H1 (cell line): Measurements from ENCODE around the gene C10orf120. TPM values are rescaled to one million over a fixed set of nuclear protein-coding genes. Genes with fewer than 3 reads are reported as not detected.

ENCODE experiments used
- CTCF ChIA-PET: fragments of 300-600 bp; sonication (Branson Sonifier 250); formaldehyde crosslinking; loops from one replicate; lab custom pipeline; 2021; ENCODE audit not compliant: partially characterized antibody; lab: Charles Lee
- POLR2A ChIA-PET: fragments of 300-600 bp; sonication (Branson Sonifier 250); formaldehyde crosslinking; loops from one replicate; lab custom pipeline; 2021; ENCODE audit warnings: inconsistent platforms; ENCODE audit not compliant: partially characterized antibody; lab: Charles Lee
- DNase-seq, 2 experiments: peaks; one replicate each; pipeline versions ENCODE4 v3.0.0 to v3.0.0-alpha.2; 2010 to 2022; ENCODE audit warnings: low spot score in 2 of 2, low read depth in 1 of 2, mixed read lengths in 1 of 2
- FAIRE-seq: peaks from 2 replicates; lab custom pipeline; 2011; peaks lifted over from hg19 to GRCh38; lab: Jason Lieb, UNC
- H2AFZ ChIP-seq: 2 replicates; pipeline ENCODE4 v1.8.1; 2012; ENCODE audit warnings: low read length, inconsistent platforms
- H2AK5ac ChIP-seq: 2 replicates; pipeline ENCODE4 v1.6.1; 2013; ENCODE audit warnings: low read depth, low read length
- H2BK120ac ChIP-seq: replicated peaks from 2 replicates; pipeline ENCODE3; 2013; ENCODE audit warnings: low read depth, low read length, inconsistent platforms
- H2BK12ac ChIP-seq: 2 replicates; pipeline ENCODE4 v1.6.1; 2013; ENCODE audit warnings: low read depth, low read length
- H2BK15ac ChIP-seq: 2 replicates; pipeline ENCODE4 v1.6.1; 2013; ENCODE audit warnings: low read length
- H2BK20ac ChIP-seq: 2 replicates; pipeline ENCODE4 v1.6.1; 2013; ENCODE audit warnings: low read length
- H2BK5ac ChIP-seq: 2 replicates; pipeline ENCODE4 v1.6.1; 2013; ENCODE audit warnings: low read depth, low read length
- H3K14ac ChIP-seq: 2 replicates; pipeline ENCODE4 v1.6.1; 2013; ENCODE audit warnings: inconsistent platforms; ENCODE audit not compliant: insufficient read length
- H3K18ac ChIP-seq: 2 replicates; pipeline ENCODE4 v1.6.1; 2013; ENCODE audit warnings: low read length; ENCODE audit errors: extremely low read depth
- H3K23ac ChIP-seq: 2 replicates; pipeline ENCODE4 v1.6.1; 2013; ENCODE audit warnings: inconsistent platforms; ENCODE audit not compliant: insufficient read length
- H3K23me2 ChIP-seq: 2 replicates; pipeline ENCODE4 v1.6.1; 2013; ENCODE audit warnings: low read depth, low read length
- H3K27ac ChIP-seq: 2 replicates; pipeline ENCODE4 v1.6.1; 2011; ENCODE audit warnings: low read depth, low read length, inconsistent platforms
- H3K27me3 ChIP-seq, 4 experiments: replicated peaks in 1 of 4; 1 replicate in 1 of 4; 2 replicates in 3 of 4; pipeline versions ENCODE4 v1.6.1 to v1.8.1; 2011 to 2013; ENCODE audit warnings: low read length in 3 of 4, mild to moderate bottlenecking in 3 of 4, inconsistent platforms in 2 of 4, mixed read lengths in 2 of 4, moderate library complexity in 1 of 4; ENCODE audit not compliant: control insufficient read depth in 3 of 4, insufficient read depth in 3 of 4; ENCODE audit errors: extremely low read depth in 1 of 4
- H3K36me3 ChIP-seq, 4 experiments: 2 replicates each; pipeline versions ENCODE4 v1.6.1 to v1.8.1; 2011 to 2013; ENCODE audit warnings: mild to moderate bottlenecking in 4 of 4, low read length in 3 of 4, moderate library complexity in 2 of 4, control low read depth in 1 of 4, inconsistent platforms in 1 of 4; ENCODE audit not compliant: insufficient read depth in 4 of 4, control insufficient read depth in 2 of 4
- H3K4ac ChIP-seq: replicated peaks from 2 replicates; pipeline ENCODE3; 2013; ENCODE audit warnings: low read length, low read depth, mixed read lengths, inconsistent platforms; ENCODE audit not compliant: insufficient read length
- H3K4me1 ChIP-seq, 4 experiments: replicated peaks in 1 of 4; 1 replicate in 1 of 4; 2 replicates in 3 of 4; pipeline versions ENCODE4 v1.6.1 to v1.8.1; 2011 to 2013; ENCODE audit warnings: low read length in 3 of 4, inconsistent platforms in 2 of 4, mixed read lengths in 1 of 4; ENCODE audit not compliant: insufficient read depth in 4 of 4, control insufficient read depth in 3 of 4
- H3K4me2 ChIP-seq, 2 experiments: 2 replicates each; pipeline versions ENCODE4 v1.6.1 to v1.8.1; 2011 to 2013; ENCODE audit warnings: low read depth in 2 of 2, low read length in 2 of 2, control low read depth in 1 of 2, inconsistent platforms in 1 of 2, mild to moderate bottlenecking in 1 of 2; ENCODE audit not compliant: insufficient read depth in 1 of 2
- H3K4me3 ChIP-seq, 4 experiments: fragments of 200-600, 300-600 bp in 1 of 4; sonication (generic), shearing (Covaris generic), sonication (Bioruptor Twin) in 1 of 4; 2 replicates each; pipeline versions ENCODE4 v1.5.1 to v1.8.1; 2011 to 2016; ENCODE audit warnings: low read length in 4 of 4, low read depth in 3 of 4, control low read depth in 2 of 4, inconsistent platforms in 2 of 4, mild to moderate bottlenecking in 2 of 4, mixed read lengths in 1 of 4, moderate library complexity in 1 of 4; ENCODE audit not compliant: insufficient read depth in 2 of 4; ENCODE audit errors: extremely low read depth in 1 of 4
- H3K56ac ChIP-seq: replicated peaks from 2 replicates; pipeline ENCODE3; 2013; ENCODE audit warnings: low read depth, mild to moderate bottlenecking, mixed read lengths, low read length, inconsistent platforms; ENCODE audit not compliant: insufficient read length
- H3K79me1 ChIP-seq: 2 replicates; pipeline ENCODE4 v1.6.1; 2013; ENCODE audit warnings: low read depth, low read length, control low read depth
- H3K79me2 ChIP-seq, 2 experiments: 2 replicates each; pipeline versions ENCODE4 v1.6.1 to v1.8.1; 2012 to 2013; ENCODE audit warnings: low read length in 2 of 2, mild to moderate bottlenecking in 2 of 2, inconsistent platforms in 1 of 2; ENCODE audit not compliant: insufficient read depth in 2 of 2, control insufficient read depth in 1 of 2
- H3K9ac ChIP-seq, 4 experiments: replicated peaks in 1 of 4; 1 replicate in 1 of 4; 2 replicates in 3 of 4; pipeline versions ENCODE4 v1.6.1 to v1.8.1; 2011 to 2013; ENCODE audit warnings: low read depth in 3 of 4, low read length in 3 of 4, control low read depth in 2 of 4, mild to moderate bottlenecking in 2 of 4, moderate library complexity in 2 of 4, inconsistent platforms in 1 of 4; ENCODE audit errors: extremely low read depth in 1 of 4
- H3K9me3 ChIP-seq, 2 experiments: 2 replicates each; pipeline versions ENCODE4 v1.6.1 to v1.8.1; 2012 to 2013; ENCODE audit warnings: mild to moderate bottlenecking in 2 of 2, moderate library complexity in 2 of 2, control low read depth in 1 of 2, inconsistent platforms in 1 of 2, low read depth in 1 of 2, low read length in 1 of 2, mixed read lengths in 1 of 2; ENCODE audit not compliant: insufficient read depth in 2 of 2
- H4K20me1 ChIP-seq, 2 experiments: replicated peaks in 1 of 2; 2 replicates each; pipeline versions ENCODE3 to v1.8.1; 2011 to 2013; ENCODE audit warnings: inconsistent platforms in 2 of 2, low read length in 2 of 2, mild to moderate bottlenecking in 1 of 2; ENCODE audit not compliant: insufficient read depth in 2 of 2, control insufficient read depth in 1 of 2
- H4K5ac ChIP-seq: 2 replicates; pipeline ENCODE4 v1.6.1; 2013; ENCODE audit warnings: low read length, low read depth, mixed read lengths, inconsistent platforms; ENCODE audit not compliant: insufficient read length
- H4K8ac ChIP-seq: 2 replicates; pipeline ENCODE4 v1.8.0; 2013; ENCODE audit warnings: mild to moderate bottlenecking, moderate library complexity, low read length, inconsistent platforms; ENCODE audit not compliant: insufficient read depth; ENCODE audit errors: extremely low read depth
- H4K91ac ChIP-seq: replicated peaks from 2 replicates; pipeline ENCODE3; 2013; ENCODE audit warnings: low read length, mixed read lengths, inconsistent platforms; ENCODE audit not compliant: insufficient read length
- BRCA1 ChIP-seq: IDR thresholded peaks from 2 replicates; pipeline ENCODE4 v1.6.1; 2012; ENCODE audit warnings: low read depth, low read length, improper control_type of control experiment
- CEBPB ChIP-seq: IDR thresholded peaks from 2 replicates; pipeline ENCODE4 v1.6.1; 2012; ENCODE audit warnings: low read depth, low read length
- CREB1 ChIP-seq: IDR thresholded peaks from 2 replicates; pipeline ENCODE4 v1.6.1; 2012; ENCODE audit warnings: inconsistent platforms
- EP300 ChIP-seq, 2 experiments: IDR thresholded peaks; 1 replicate in 1 of 2; 2 replicates in 1 of 2; pipeline ENCODE4 v1.6.1; 2011 to 2012; ENCODE audit warnings: low read depth in 2 of 2, low read length in 2 of 2, mild to moderate bottlenecking in 2 of 2, borderline replicate concordance in 1 of 2, inconsistent platforms in 1 of 2, moderate library complexity in 1 of 2
- WGBS, 2 experiments: shearing (Covaris generic) in 1 of 2; methylation state at CpG; one replicate each; pipeline versions ENCODE4 v1.1.6 to v1.1.7; 2013 to 2015; ENCODE audit warnings: low lambda C conversion rate in 2 of 2, mixed read lengths in 2 of 2, inconsistent platforms in 1 of 2, low coverage in 1 of 2, missing lambda C conversion rate in 1 of 2; ENCODE audit not compliant: insufficient replicate concordance in 2 of 2, insufficient coverage in 1 of 2, insufficient read length in 1 of 2; ENCODE audit errors: extremely low coverage in 1 of 2, missing lambda C conversion rate in 1 of 2; 5-methylcytosine and 5-hydroxymethylcytosine counted together
- polyA plus RNA-seq, 7 experiments: library from polyadenylated mRNA; depleted of rRNA in 3 of 7; stranded (reverse) in 5 of 7; unstranded in 2 of 7; fragments of >200 nt in 5 of 7; fragments of 200-250 nt in 2 of 7; gene quantifications; 1 replicate in 5 of 7; 2 replicates in 1 of 7; 4 replicates in 1 of 7; pipeline versions ENCODE4 v1.2.1 to v1.2.3, GENCODE V29; 2011 to 2013; ENCODE audit warnings: missing spikeins in 2 of 7, mixed read lengths in 2 of 7
- total RNA-seq: library from RNA; stranded (reverse); fragmentation: NEBNext Ultra II Directional; extraction: Animal tissue kit (Norgen Biotek cat#: 25700); gene quantifications from 2 replicates; pipeline ENCODE4 v1.2.1, GENCODE V29; 2021

C10orf120 gene
- total and polyA plus RNA-seq, 2 of the 8 experiments (the other 6 are each of a cell fraction or from before 2014, with no cell fraction given), result not detected

GRCh38 chr10:122709971-122710370 is 10.3 kb upstream of the C10orf120 start:
- CTCF ChIA-PET, result interaction anchor here (1.2 to 1.5 kb wide), 2 partner anchors 16 to 144 kb away, joined by 4 read pairs; no protein-coding TSS in a partner anchor
- TF ChIP-seq BRCA1, result no peak
- no peak for TF ChIP-seq EP300 (IDR thresholded peaks at IDR 0.05; ENCODE audit: borderline replicate concordance in 1 of 2, low read depth in 2 of 2, low read length in 2 of 2)
- TF ChIP-seq CEBPB, result no peak
- no peak for TF ChIP-seq CREB1

More at GRCh38 chr10:122709971-122710370, 10.3 kb upstream of the C10orf120 start:
- no peaks in the 10 kb centered on the region for H4K20me1 ChIP-seq
- no peak overlapping the region for H2BK5ac ChIP-seq
- FAIRE-seq, result no peak
- H2BK15ac ChIP-seq, result no peak overlapping the region
- H3K79me1 ChIP-seq, result no peaks in the 10 kb centered on the region
- H3K23ac ChIP-seq, result no peak overlapping the region
- H2AFZ ChIP-seq, result no peak overlapping the region
- no peak overlapping the region for H3K4ac ChIP-seq
- no peak overlapping the region for H3K27ac ChIP-seq
- 79% methylated on average over 4 of the region's 4 CpGs; no CpG with 5 or more reads in 1 of the 2 experiments for WGBS, 2 experiments
- DNase-seq, result no peak
- H3K4me3 ChIP-seq, result no peak overlapping the region
- H3K27me3 ChIP-seq, result no peaks in the 10 kb centered on the region
- H2BK12ac ChIP-seq, result no peak overlapping the region
- no peak overlapping the region for H2AK5ac ChIP-seq
- H3K79me2 ChIP-seq, result no peaks in the 10 kb centered on the region
- no peak overlapping the region for H3K56ac ChIP-seq
- no peak overlapping the region for H4K5ac ChIP-seq
- H4K91ac ChIP-seq, result no peak overlapping the region
- H3K18ac ChIP-seq, result no peak overlapping the region
- H2BK120ac ChIP-seq, result no peak overlapping the region
- no peak overlapping the region for H4K8ac ChIP-seq
- no peak overlapping the region for H3K4me2 ChIP-seq
- no peaks in the 10 kb centered on the region for H3K23me2 ChIP-seq
- no peaks in the 10 kb centered on the region for H3K9me3 ChIP-seq
- no peaks in the 10 kb centered on the region; a peak in 1 of 7 replicates for H3K4me1 ChIP-seq
- H3K36me3 ChIP-seq, result no peaks in the 10 kb centered on the region
- no peak overlapping the region for H3K14ac ChIP-seq
- no peak overlapping the region for H3K9ac ChIP-seq
- POLR2A ChIA-PET, result no interaction called here
- H2BK20ac ChIP-seq, result no peak overlapping the region
